ENCODE results near the gene OCLN.
"Not testable (repeated sequence)": the region's sequence is repeated elsewhere in the genome, so short reads cannot be mapped to it uniquely, and the experiment has no call there.

The OCLN gene, protein sequence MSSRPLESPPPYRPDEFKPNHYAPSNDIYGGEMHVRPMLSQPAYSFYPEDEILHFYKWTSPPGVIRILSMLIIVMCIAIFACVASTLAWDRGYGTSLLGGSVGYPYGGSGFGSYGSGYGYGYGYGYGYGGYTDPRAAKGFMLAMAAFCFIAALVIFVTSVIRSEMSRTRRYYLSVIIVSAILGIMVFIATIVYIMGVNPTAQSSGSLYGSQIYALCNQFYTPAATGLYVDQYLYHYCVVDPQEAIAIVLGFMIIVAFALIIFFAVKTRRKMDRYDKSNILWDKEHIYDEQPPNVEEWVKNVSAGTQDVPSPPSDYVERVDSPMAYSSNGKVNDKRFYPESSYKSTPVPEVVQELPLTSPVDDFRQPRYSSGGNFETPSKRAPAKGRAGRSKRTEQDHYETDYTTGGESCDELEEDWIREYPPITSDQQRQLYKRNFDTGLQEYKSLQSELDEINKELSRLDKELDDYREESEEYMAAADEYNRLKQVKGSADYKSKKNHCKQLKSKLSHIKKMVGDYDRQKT

DNA sequence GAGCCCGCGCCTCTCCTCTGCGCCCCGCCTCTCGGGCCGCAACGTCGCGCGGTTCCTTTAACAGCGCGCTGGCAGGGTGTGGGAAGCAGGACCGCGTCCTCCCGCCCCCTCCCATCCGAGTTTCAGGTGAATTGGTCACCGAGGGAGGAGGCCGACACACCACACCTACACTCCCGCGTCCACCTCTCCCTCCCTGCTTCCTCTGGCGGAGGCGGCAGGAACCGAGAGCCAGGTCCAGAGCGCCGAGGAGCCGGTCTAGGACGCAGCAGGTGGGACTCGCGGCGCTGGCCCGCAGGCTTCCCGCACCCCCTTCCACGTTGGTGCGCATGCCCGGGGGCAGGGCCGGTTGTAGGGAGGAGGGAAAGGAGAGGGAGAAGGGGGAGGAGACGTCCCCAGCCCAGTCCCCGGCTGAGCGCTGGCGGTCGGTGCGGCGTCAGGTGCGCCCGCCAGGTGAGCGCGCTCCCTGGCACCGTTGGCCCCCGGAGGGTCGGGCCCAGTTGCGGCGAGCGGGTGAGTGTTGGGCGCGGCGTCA lies at the start of gene OCLN:
TSS of gene OCLN (plus strand) at position 400 of the 532 bp plus-strand sequence. CDS start 11,455 bp downstream, outside the sequence.
- no peak for DNase-seq (ENCODE audit: low spot score)

DNA sequence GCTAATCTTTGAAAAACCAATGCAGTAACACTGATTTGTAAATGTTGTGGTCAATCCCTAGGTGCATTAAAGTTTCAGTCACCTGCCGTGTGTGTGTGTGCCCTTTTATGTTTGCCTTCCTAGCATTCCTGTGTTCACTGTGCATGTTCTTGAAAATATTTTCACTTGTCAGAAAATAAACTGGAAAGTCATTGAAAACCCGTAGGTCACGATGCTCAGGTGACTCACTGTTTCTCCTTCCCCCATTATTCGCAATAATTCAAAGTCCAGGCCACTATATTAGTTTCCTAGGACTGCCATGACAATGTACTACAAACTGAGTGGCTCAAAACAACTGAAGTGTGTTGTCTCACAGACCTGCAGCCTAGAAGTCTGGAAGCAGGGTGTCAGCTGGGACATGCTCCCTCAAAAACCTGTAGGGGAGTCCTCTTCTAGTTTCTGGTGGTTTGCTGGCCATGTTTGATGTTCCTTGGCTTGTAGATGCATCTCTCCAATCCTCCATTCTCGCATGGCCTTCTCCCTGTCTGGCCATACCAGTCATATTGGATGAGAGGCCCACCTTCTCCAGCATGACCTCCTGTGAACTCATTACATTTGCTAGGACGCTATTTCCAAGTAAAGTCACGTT lies 48.3 kb upstream of the OCLN start:
- DNase-seq (ENCODE audit: low spot score), result no peak

DNA sequence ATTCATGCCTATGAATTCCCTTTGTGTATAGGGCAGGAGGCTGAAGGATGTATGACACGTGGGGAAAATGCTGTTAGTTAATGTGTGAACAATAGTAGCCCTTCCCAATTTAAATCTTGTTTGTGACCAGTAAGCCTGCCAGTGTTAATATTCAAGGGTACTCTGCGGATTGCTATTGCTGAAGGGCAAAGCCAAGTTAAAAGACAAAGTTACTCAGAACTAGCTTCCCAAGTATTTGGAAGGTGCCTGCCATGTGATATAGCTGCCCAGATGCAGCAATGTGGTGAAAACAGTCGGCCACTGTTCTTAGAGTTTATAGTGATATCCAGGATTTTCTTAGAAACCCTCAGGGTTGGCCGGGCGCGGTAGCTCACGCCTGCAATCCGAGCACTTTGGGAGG lies 43.1 kb upstream of the OCLN start:
- no peak for DNase-seq (ENCODE audit: low spot score)

DNA sequence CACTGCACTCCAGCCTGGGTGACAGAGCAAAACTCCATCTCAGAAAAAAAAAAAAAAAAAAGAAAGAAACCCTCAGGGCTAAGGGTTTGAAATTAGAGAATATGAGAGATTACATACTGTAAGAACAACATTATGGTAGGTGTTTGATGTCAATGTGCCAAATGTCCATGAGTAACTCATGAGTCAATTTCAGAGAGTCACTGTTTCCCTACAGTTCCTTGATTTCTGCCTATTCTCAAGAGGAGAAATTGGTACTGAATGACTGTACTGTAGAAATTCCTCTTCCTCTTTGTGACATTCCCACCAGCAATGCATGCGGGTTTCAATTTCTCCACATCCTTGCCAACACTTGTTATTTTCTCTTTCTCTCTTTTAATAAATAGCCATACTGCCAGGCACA lies 42.5 kb upstream of the OCLN start:
- no peak for DNase-seq (ENCODE audit: low spot score)

DNA sequence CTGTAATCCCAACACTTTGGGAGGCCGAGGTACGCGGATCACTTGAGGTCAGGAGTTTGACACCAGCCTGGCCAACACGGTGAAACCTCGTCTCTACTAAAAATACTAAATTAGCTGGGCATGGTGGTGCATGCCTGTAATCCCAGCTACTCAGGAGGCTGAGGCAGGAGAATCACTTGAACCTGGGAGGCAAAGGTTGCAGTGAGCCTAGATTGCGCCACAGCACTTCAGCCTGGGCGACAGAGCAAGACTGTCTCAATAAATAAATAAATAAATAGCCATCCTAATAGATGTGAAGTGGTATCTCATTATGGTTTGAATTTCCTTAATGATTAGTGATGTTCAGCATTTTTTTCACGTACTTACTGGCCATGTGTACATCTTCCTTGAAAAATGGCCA lies 42.1 kb upstream of the OCLN start:
- not testable (repeated sequence) for DNase-seq (ENCODE audit: low spot score)

DNA sequence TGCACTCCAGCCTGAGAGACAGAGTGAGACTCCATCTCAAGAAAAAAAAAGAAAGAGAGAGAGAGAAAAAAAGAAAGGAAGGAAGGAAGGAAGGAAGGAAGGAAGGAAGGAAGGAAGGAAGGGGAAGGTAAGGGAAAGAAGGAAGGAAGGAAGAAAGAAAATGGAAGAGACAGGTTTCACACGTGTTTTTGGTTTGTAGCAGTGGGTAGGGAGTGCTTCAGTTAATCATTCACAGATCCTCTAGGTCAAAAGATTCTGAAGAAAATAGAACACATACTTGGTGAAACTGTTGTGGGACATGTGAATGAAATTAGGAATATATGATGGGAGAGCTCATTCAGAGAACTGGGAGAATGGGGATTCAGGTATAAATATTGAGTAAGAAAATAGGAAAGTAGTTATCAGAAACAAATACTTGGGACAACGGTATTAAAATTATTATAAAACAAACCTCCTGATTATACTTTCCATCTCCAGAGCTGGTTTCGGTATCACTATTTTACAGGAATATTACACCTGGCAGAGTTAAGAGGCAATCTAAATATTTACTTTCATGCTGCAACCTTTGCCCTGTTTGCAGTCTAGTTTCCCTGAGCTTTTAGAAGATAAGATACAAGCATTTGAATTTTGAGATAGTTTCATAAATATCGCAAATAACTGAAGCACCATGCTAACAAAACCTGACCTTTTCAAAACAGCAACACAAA lies 40.5 kb upstream of the OCLN start:
- no peak for DNase-seq (ENCODE audit: low spot score)

DNA sequence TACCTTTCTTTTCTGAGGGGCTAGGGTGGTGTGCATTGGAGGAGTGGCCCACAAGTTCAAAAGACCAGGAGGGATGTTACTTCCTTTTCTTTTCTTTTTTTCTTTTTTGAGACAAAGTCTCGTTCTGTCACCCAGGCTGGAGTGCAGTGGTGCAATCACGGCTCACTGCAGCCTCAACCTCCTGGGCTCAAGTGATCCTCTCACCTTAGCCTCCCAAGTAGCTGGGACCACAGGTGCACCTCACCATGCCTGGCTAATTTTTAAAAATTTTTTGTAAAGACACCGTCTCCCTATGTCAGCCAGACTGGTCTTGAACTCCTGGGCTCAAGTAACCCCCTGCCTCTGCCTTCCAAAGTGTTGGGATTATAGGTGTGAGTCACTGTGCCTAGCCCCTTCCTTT lies 39.1 kb upstream of the OCLN start:
- DNase-seq (ENCODE audit: low spot score), result not testable (repeated sequence)

DNA sequence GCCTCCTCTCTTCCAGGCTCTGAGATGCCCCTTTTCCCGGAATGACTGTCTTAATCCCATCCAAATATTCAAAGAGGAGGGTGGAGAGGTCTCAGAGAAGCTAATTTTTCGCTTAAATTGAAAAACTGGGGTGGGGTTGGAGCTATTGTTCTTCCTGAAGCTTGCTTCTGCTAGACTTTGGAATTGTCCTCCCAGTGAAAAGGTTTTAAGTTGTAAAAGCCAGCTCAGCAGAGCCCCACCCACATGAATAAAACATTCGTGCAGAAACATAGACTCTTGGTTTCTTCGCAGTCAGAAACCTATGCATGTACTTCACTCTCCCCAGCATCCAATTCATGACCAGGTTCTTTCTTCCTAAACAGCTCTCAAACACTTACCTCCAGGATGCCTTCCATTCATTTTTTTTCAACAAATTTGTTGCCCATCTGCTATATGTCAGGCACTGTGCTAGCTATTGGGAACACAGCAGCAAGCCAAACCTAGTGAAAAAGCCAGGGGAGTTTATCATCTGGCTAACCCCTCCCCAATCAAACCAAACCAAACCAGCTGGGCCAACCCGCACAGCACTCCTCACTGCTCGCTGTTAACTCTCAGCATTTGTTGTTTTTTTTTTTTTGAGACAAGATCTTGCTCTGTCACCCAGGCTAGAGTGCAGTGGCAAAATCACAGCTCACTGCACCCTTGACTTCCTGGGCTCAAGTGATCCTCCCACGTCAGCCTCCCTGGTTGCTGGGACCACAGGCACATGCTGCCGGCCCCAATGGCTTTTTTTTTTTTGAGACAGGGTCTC lies 37.9 kb upstream of the OCLN start:
- no peak for DNase-seq (ENCODE audit: low spot score)

DNA sequence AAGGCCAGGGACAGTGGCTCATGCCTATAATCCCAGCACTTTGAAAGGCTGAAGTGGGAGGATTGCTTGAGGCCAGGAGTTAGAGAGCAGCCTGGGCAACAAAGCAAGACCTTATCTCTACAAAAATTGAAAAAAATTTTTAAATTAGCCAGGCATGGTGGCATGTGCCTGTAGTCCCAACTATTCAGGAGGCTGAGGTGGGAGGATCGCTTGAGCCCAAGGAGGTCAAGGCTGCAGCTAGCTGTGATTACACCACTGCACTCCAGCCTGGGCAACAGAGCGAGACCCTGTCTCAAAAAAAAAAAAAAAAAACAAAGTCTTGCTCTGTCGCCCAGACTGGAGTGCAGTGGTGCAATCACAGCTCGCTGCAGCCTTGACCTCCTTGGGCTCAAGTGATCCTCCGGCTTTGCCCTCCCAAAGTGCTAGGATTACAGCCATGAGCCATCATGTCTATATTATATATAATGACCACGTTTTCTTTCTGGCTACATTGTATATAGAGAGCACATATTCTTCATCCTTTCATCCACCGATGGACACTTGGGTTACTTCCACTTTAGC lies 37.1 kb upstream of the OCLN start:
- not testable (repeated sequence) for DNase-seq (ENCODE audit: low spot score)

DNA sequence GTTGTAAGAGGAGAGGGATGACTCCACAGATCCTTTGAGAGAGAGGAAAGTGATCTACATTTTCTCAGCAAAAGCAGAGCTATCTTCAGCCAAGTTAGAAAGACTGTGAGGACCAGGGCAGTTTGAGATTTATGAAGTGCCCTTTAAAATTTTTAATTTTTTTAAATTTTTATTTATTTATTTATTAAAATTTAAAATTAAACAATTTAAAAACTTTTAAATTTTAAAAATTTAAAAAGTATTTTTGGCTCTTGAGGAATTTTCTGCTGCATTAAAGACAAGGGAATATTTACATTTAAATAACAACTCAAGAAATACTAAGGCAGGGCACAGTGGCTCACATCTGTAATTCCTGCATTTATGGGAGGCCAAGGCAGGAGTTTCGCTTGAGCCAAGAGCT lies 30.4 kb upstream of the OCLN start:
- DNase-seq (ENCODE audit: low spot score), result no peak

DNA sequence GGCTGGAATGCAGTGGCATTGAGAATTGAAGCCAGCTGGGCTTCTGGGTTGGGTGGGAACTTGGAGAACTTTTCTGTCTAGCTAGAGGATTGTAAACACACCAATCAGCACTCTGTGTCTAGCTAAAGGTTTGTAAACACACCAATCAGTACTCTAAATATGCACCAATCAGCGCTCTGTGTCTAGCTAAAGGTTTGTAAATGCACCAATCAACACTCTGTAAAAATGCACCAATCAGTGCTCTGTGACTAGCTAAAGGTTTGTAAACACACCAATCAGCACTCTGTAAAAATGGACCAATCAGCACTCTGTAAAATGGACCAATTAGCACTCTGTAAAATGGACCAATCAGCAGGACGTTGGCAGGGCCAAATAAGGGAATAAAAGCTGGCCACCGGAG lies 26.2 kb upstream of the OCLN start:
- not testable (repeated sequence) for DNase-seq (ENCODE audit: low spot score)

DNA sequence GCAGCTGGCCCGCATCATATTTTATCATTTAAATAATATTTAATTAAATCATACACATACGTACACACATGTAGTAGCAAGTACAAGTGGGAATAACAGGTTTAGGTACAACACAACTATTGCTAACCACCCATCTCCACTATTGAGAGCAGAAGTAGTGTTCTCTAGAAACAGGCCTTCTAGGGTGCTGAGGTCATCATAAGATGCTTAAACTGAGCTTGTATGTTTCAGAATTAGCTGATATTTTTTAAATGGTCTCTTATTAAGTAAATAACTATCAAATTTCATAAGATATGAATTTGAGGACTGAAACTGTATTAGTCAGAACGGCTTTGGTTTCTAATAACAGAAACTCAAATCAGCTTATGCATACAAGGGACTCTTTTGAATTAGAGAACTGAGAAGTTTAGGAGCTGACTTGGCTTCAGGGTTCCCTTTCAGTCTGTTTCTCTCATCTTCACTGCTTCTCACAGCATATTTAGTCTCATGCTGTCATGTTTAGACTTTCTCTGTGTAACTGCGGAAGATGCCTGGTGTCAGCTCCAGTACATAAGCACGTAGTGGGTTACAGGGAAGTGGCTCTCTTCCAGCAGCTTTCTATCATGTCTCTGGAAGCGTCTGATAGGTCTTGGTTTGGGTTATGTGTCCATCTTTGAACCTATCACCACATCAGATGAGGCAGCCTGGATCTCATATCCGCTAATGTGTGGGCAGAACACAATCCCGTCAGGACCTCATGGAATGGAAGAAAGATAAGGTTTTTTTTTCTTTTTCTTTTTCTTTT lies 25.0 kb upstream of the OCLN start:
- no peak for DNase-seq (ENCODE audit: low spot score)

DNA sequence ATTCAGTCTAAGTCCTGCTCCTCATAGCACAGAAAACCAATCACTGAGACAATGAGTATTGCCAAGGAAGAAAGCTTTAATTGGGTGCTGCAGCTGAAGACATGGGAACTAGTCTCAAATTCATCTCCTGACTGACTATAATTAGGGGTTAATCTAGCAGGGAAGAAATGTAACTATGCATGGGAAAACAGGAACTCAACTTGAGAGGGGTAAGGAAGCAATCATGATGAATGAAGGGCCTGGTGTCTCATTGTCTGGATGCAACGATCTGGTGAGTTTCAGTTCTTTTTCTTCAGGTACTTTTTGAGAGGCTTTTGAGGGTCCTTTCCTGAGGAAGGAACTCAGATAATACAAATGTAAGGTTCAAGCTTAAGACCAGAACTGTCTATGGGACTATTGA lies 24.0 kb upstream of the OCLN start:
- DNase-seq (ENCODE audit: low spot score), result no peak

DNA sequence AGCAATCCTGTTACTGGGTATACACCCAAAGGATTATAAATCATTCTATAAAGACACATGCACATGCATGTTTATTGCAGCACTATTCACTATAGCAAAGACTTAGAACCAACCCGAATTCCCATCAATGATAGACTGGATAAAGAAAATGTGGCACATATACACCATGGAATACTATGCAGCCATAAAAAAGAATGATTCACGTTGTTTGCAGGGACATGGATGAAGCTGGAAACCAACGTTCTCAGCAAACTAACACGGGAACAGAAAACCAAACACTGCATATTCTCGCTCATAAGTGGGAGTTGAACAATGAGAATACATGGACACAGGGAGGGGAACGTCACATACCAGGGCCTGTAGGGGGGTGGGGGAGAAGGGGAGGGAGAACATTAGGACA lies 21.1 kb upstream of the OCLN start:
- DNase-seq (ENCODE audit: low spot score), result not testable (repeated sequence)

DNA sequence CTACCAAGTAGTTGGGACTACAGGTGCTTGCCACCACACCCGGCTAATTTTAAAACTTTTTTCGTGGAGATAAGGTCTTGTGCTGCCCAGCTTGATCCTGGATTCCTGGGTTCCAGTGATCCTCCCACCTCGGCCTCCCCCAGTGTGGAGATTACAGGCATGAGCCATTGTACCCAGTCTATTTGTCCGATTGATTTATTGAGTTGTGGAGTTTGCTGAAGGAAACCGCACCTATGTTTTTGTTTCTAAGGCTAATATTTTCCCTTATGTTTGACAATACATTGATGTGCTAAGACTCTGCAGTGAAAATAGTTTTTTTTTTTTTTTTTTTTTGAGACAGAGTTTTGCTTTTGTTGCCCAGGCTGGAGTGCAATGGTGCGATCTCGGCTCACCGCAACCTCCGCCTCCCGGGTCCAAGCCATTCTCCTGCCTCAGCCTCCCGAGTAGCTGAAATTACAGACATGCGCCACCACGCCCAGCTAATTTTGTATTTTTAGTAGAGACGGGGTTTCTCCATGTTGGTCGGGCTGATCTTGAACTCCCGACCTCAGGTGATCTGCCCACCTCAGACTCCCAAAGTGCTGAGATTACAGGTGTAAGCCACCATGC lies 20.0 kb upstream of the OCLN start:
- DNase-seq (ENCODE audit: low spot score), result not testable (repeated sequence)

DNA sequence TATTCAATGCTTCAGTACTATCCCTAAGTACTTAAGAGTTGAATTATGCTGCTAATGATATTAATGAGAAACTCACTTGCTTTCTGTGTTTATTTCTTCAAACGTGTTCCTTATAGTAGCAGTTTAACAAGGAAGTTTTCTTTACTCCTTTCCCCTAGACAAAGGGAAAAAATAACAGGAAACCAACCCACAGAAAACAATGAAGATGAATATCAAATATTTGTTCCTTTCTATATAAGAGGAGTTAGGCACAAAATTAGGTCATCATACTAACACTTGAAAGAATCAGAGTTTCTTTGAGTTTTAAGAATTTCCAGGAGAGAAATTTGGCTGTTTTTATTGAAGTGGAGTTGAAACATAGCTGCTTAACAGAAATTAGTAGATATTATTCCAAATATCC lies 15.4 kb upstream of the OCLN start:
- no peak for DNase-seq (ENCODE audit: low spot score)

DNA sequence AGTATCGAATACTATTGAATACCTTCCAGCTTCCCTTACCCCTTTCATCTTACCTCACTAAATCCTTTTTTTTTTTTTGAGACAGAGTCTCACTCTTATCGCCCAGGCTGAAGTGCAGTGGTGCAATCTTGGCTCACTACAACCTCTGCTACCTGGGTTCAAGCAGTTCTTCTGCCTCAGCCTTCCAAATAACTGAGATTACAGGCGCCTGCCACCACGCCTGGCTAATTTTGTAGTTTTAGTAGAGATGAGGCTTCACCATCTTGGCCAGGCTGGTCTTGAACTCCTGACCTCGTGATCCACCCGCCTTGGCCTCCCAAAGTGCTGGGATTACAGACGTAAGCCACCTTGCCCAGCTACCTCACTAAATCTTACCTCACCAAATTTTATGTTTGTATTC lies 14.3 kb upstream of the OCLN start:
- DNase-seq (ENCODE audit: low spot score), result not testable (repeated sequence)

DNA sequence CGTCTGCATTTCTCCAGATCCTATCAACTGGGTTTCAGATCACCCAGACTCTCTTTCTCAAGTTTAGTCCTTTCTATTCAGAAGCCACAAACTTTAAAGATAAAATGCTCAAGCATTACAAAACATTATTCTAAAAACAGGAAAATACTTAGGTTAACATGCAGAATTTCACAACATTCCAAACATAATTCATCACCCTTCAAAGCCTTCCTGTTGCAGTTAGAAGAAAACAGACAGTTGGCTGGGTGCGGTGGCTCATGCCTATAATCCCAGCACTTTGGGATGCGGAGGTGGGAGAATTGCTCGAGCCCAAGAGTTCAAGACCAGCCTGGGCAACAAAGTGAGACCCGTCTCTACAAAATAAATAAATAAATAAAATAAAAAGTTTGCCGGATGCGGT lies 7.7 kb upstream of the OCLN start:
- DNase-seq (ENCODE audit: low spot score), result no peak

DNA sequence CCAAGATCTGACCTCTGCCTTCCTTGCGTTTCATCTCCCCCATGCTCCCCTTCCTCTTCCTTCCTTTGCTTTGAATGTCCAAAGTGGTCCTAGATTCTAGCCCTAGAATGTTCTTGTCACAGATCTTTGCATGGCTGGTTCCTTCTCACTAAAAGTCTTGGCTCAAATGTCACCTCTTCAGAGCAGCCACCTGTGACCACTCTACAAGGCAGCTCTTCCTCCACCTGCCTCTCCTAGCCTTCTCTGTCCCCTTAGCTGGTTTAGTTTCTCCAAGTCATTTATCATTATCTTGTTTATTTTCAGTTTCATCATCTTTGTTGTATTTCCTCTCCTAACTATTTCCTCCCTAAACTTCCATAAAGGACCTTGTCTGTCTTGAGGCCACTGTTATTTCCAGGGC lies 7.1 kb upstream of the OCLN start:
- no peak for DNase-seq (ENCODE audit: low spot score)

DNA sequence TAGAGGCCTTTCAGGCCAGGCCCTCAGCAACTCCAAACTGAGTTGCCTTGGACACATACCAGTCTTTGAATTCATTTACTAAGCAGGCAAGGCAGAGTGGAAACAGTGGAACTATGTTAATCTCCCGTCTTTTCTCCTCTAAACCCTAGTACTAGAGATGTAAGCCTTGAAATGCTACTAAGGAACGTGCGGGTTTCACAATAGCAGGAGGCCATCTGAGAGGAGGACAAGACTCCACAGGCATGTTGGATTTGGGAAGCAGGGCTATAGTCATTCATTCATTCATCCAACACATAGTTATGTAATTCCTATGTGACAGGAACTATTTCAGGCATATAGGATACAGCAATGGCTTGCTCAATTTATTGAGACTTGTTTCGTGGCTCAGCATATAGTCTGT lies 3.3 kb upstream of the OCLN start:
- no peak for DNase-seq (ENCODE audit: low spot score)
